ENCODE measurements around the gene SLC7A6.

DNA sequence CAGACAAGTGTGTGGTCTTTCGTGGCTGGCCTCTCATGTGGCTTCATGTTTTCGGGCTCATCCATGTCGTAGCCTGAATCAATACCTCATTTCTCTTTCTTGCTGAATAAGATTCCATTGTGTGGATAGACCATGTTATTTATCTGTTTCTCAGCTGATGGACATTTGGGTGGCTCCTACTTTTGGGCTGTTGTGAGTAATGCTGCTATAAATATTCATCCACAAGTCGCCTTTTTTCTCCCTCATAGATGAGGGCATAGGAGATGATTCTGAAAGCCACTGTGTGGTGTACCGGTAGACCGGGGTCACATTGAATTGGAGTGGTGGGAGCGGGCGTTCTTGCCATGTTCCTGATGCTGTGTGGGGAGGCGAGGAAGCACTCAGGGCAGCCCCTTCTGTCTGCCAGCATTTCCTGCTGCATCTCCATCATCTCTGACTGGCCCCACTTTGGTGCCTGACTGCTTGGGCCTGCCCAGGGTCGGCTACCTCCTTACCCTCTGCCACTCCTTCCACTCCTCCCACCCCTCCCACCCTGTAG, 86.6 kb downstream of the SLC7A6 start:
- TF ChIP-seq, protein P1, sequence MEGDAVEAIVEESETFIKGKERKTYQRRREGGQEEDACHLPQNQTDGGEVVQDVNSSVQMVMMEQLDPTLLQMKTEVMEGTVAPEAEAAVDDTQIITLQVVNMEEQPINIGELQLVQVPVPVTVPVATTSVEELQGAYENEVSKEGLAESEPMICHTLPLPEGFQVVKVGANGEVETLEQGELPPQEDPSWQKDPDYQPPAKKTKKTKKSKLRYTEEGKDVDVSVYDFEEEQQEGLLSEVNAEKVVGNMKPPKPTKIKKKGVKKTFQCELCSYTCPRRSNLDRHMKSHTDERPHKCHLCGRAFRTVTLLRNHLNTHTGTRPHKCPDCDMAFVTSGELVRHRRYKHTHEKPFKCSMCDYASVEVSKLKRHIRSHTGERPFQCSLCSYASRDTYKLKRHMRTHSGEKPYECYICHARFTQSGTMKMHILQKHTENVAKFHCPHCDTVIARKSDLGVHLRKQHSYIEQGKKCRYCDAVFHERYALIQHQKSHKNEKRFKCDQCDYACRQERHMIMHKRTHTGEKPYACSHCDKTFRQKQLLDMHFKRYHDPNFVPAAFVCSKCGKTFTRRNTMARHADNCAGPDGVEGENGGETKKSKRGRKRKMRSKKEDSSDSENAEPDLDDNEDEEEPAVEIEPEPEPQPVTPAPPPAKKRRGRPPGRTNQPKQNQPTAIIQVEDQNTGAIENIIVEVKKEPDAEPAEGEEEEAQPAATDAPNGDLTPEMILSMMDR (IDR thresholded peaks at IDR 0.05), result no peak
- TF ChIP-seq POLR2AphosphoS5 (IDR thresholded peaks at IDR 0.05), result no peak
- no peak for TF ChIP-seq POLR2A (IDR thresholded peaks at IDR 0.05)
